ENCODE measurements around the gene MOV10L1.

GRCh38 chr22:50171965-50172421, 82.2 kb downstream of the MOV10L1 start:
- TF ChIP-seq EZH2 (IDR thresholded peaks at IDR 0.05; ENCODE audit: borderline replicate concordance, low read depth, low read length, poor library complexity, severe bottlenecking): no peak
- TF ChIP-seq, protein P1, sequence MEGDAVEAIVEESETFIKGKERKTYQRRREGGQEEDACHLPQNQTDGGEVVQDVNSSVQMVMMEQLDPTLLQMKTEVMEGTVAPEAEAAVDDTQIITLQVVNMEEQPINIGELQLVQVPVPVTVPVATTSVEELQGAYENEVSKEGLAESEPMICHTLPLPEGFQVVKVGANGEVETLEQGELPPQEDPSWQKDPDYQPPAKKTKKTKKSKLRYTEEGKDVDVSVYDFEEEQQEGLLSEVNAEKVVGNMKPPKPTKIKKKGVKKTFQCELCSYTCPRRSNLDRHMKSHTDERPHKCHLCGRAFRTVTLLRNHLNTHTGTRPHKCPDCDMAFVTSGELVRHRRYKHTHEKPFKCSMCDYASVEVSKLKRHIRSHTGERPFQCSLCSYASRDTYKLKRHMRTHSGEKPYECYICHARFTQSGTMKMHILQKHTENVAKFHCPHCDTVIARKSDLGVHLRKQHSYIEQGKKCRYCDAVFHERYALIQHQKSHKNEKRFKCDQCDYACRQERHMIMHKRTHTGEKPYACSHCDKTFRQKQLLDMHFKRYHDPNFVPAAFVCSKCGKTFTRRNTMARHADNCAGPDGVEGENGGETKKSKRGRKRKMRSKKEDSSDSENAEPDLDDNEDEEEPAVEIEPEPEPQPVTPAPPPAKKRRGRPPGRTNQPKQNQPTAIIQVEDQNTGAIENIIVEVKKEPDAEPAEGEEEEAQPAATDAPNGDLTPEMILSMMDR (conservative IDR thresholded peaks at IDR 0.05; ENCODE audit: low read depth, low read length): no peak
